Limb (tissue), 2 donors: ENCODE results near the gene CLCC1.
"Not testable (repeated sequence)": the region's sequence is repeated elsewhere in the genome, so short reads cannot be mapped to it uniquely, and the experiment has no call there.

ENCODE experiments used
- DNase-seq, 2 donors: peaks; one replicate each; pipeline ENCODE4 v3.0.0-alpha.2; 2016; ENCODE audit errors: extremely low spot score in 2 of 2

CLCC1 gene

GRCh38 chr1:108963052-108963686 is at the start of gene CLCC1:
TSS of gene CLCC1 (minus strand) at chr1:108963484. CDS start at chr1:108950437, 13,047 bp downstream.
- peak; percentile 87 to 91 for DNase-seq

- no peak for DNase-seq
Measured at GRCh38 chr1:109011335-109011734, 48.1 kb upstream of the CLCC1 start.

- DNase-seq = not testable (repeated sequence)
Measured at GRCh38 chr1:108996622-108997021, 33.3 kb upstream of the CLCC1 start.

- no peak for DNase-seq
Measured at GRCh38 chr1:108983114-108983513, 19.8 kb upstream of the CLCC1 start.

GRCh38 chr1:108976658-108977057 is 13.4 kb upstream of the CLCC1 start:
- no peak for DNase-seq

DNA sequence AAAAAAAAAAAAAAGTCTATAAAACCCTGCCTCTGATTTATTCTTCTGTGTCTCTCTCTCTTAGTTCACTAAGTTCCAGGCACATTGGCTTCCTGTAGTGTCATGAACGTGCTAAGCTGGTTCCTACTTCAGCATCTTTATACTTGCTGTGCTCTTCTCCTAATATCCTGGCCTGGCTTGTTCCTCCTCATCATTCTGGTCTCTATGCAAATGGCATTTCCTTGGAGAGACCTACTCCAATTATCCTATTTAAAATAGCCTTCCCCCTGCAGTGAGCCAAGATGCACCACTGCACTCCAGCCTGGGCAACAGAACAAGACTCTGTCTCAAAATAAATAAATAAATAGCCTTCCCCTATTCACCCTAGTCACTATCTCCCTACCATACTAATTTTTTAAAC is 9.7 kb upstream of the CLCC1 start:
- DNase-seq = no peak

GRCh38 chr1:108969346-108969745 is 6.1 kb upstream of the CLCC1 start:
- DNase-seq = no peak

DNA sequence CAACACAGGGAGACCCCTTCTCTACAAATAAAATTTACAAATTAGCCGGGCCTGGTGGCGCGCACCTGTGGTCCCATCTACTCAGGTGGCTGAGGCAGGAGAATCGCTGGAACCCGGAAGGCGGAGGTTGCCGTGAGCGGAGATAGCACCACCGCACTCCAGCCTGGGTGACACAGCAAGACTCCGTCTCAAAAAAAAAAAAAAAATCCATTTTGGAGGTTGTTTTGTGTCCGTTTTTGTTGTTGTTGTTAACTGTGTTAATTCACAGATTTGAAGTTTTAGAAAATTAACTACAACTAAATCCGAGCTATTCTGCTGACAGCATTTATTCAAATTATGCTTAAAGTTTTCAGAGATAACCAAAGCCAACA is 618 bp downstream of the CLCC1 start:
- no peak for DNase-seq

DNA sequence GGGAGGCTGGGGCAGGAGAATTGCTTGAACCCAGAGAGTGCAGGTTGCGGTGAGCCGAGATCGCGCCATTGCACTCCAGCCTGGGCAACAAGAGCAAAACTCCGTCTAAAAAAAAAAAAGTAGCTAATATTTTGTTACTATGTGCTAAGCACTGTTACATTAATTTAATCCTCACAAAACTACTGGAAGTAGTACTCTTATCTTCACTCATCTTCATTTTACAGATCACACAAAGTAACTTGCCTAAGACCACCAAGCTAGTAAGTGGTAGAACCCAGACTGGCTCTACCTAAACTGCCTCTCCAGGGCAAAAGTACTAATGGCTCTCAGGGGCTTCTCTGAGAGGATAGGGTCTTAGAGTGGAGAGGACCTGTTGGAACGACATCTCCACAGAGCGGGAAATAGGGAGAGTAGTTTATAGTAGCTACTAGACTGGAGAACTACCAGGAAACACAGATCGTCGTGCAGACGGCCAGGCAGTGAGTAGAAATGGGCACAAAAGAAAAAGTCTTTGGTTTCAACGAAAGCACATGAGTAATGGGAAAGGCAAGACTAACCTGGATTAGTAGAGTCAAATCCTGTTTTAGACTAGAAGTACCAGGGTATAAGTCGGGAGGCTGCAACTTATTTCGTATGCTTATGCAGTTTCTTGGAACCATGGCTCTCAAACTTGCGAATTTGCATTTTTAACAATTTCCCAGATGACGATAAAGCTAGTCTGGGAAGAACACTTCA is 1.4 kb downstream of the CLCC1 start:
- DNase-seq = no peak

DNA sequence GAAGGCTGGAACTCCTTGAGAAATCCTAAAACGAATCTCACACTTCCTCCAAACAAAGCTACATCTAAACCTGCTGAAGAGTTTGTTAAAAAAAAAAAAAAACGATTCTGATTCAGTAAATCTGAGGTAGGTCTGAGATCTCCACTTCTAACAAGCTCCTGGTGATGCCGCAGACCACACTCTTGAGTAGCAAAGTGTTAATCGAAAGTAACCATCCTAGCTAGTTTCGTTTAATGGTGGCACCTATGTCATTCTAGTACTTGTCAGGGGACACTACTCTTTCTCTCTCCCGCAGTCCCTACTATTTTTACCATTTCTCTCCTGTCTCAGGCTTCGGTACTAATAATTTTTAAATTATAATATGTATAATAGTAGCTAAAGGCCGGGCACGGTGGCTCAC is 2.1 kb downstream of the CLCC1 start:
- no peak for DNase-seq

- DNase-seq = no peak
Measured at GRCh38 chr1:108960719-108961118, 2.6 kb downstream of the CLCC1 start.

DNA sequence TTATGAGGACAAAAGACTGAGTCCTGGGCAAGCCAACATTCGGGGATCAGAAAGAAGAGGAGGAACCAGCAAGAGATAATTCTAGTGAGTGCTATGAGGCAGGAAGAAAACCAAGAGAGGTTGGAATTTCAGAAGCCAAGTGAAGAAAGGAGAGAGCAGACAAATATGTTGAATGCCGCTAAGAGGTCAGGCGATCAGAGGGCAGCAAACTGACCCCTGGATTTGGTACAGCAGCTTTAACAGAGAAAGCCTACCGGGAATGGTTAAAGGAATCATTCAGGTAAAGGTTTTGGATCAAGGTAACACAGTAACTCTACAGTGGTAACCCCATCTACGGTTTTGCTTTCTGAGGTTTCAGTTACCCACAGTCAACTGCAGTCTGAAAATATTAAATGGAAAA is 5.4 kb downstream of the CLCC1 start:
- DNase-seq = no peak

- DNase-seq = no peak
Measured at GRCh38 chr1:108955881-108956280, 7.4 kb downstream of the CLCC1 start.

GRCh38 chr1:108955111-108955510 is 8.2 kb downstream of the CLCC1 start:
- no peak for DNase-seq

DNA sequence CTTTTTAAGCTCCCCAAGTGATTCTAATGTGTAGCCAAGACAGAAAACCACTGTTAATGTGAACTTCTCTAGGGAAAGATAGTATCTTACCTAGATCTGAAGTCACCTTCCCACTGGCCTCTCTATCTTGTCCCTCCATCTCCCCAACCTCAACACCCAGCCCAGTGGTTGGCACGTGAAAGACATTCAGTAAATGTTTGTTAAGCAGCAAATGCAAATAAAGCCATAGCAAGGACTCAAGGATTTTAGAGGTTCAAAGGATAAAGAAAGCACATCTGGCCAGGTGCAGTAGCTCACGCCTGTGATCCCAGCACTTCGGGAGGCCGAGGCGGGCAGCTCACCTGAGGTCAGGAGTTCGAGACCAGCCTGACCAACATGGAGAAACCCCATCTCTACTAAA is 9.8 kb downstream of the CLCC1 start:
- DNase-seq = no peak

DNA sequence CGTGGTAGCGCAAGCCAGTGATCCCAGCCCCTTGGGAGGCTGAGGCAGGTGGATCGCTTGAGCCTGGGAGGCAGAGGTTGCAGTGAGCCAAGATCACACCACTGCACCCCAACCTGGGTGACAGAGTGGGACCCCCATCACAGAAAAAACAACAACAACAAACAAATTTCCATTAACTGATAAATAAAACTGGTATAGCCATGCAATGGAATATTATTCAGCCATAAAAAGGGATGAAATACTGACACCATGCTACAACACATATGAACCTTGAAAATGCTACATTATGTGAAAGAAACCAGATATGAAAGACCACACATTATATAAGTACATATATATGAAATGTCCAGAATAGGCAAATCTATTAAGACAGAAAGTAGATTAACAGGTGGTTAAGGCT is 12.0 kb downstream of the CLCC1 start:
- DNase-seq = no peak

- no peak for DNase-seq
Measured at GRCh38 chr1:108949044-108949443, 14.2 kb downstream of the CLCC1 start.

- DNase-seq = no peak
Measured at GRCh38 chr1:108947871-108948525, 15.3 kb downstream of the CLCC1 start.

DNA sequence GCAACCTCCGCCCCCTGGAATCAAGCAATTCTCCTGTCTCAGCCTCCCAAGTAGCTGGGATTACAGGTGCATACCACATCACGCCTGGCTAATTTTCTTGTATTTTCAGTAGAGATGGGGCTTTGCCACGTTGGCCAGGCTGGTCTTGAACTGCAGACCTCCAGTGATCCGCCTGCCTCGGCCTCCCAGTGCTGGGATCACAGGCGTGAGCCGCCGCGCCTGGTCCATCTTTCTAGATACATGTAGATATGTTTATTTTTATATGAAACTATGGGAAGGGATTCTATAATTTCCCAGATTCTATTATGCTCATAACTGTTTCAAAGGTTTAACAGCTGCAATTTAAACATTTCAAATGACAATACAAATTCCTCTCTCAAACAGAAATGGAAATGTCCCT is 27.1 kb downstream of the CLCC1 start:
- no peak for DNase-seq

GRCh38 chr1:108933944-108934343 is 29.3 kb downstream of the CLCC1 start:
- DNase-seq = no peak

DNA sequence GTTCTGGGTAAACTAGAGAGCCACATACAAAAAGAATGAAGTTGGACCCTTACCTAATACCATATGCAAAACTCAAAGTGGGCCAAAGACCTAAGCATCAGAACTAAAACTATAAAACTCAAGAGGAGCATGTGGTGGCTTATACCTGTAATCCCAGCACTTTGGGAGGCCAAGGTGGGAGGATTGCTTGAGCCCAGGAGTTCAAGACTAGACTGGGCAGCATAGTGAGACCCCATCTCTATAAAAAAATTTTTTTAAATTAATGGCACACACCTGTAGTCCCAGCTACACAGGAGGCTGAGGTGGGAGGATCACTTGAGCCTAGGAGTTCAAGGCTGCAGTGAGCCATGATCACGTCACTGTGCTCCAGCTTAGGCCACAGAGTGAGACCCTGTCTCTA is 35.7 kb downstream of the CLCC1 start:
- not testable (repeated sequence) for DNase-seq

DNA sequence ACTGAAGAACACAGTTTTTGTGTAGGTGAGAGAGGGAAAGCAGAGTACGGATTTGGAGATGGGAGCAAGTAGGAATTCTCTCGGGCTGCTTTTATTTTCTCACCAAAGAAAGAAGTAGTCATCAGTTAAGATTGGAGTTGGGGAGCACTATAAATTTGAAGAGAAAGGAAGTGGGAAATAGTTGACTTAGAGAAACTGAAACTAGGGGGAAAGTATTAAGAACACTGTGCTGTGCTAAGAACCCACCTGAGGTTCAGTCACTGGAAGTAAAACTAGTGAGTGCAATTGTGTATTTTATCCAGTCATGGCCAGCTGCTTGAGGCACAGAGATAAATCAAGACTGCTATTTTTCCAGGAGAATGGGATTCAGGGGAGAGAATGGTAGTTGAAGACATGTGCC is 37.4 kb downstream of the CLCC1 start:
- DNase-seq = no peak

DNA sequence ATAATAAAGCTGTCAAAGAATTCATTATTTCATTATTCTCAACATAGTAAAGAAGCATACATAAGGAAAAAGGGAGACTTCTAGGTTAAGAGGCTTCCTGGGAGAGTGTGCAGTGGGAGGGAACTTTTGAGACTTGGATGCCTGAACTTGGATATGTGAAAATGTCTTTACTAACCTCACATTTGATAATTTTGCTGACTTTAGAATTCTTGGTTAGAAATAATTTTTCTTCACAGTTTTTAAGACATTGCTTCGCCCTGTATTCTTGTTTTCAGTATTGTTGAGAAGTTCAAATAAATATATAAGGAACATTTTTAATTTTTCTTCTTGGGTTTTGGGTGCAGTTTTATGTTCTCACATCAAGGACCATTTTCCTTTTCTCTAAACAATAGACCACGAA is 46.5 kb downstream of the CLCC1 start:
- no peak for DNase-seq
